GM12892 (cell line): ENCODE results near the gene OR2G2.

Source experiments
- POLR2A ChIP-seq: IDR thresholded peaks from 2 replicates; pipeline ENCODE4 v1.6.1; 2011; ENCODE audit warnings: low read depth, low read length, control low read depth
- POLR2AphosphoS5 ChIP-seq: IDR thresholded peaks from 2 replicates; pipeline ENCODE4 v1.6.1; 2011; ENCODE audit warnings: low read depth, low read length, control low read depth
- TAF1 ChIP-seq: IDR thresholded peaks from 2 replicates; pipeline ENCODE4 v1.6.1; 2011; ENCODE audit warnings: low read depth, mild to moderate bottlenecking, control low read depth, low read length, borderline replicate concordance

DNA sequence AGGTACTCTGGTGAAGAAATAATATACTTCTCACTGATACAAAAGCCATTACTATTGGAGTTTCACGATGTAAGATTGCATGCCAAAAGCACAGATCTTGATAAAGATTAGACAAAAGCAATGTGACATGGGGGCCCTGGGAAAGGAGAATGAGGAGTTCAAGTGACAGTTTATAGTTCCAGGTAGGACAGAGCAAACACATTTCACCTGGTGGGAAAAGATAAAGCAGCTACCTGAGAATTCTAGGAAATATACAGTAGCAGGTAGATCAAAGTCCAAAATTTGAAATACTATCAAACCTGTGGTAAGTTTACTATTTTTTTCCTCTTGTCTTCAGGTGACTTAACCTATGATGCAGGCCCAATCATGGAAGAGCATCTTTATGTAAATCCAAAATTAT, 25.2 kb downstream of the OR2G2 start:
- TF ChIP-seq POLR2AphosphoS5 (no peak), POLR2A (no peak), TAF1 (no peak)
